ENCODE measurements around the gene TIMM44.

The TIMM44 gene

GRCh38 chr19:7909471-7910067 lies 33.9 kb downstream of the TIMM44 start:
- Histone ChIP-seq H3K4me1 (peaks cover 0 to 32% (median 23%) of the 10 kb centered on the region in 4 donors), H3K27ac (no peak overlapping the region), H3K27me3 (peaks cover 0 to 22% of the 10 kb centered on the region in 2 donors), H3K4me3 (no peak overlapping the region), H3K9me3 (no peaks in the 10 kb centered on the region), H3K36me3 (peaks cover 41 to 68% (median 62%) of the 10 kb centered on the region in 3 donors)
- intact Hi-C loops (cut with DNase I; ENCODE audit: low total_unique reads): no loop called here
- no peak for TF ChIP-seq CTCF (IDR thresholded peaks at IDR 0.05)
- peak in 1 of 2 donors; percentile 61 for DNase-seq

- DNase-seq: peak in 1 of 2 donors; percentile 61
- TF ChIP-seq CTCF (IDR thresholded peaks at IDR 0.05): no peak
- Histone ChIP-seq H3K4me3 (no peak overlapping the region), H3K27ac (no peak overlapping the region), H3K9me3 (no peaks in the 10 kb centered on the region), H3K36me3 (peaks cover 41 to 68% (median 62%) of the 10 kb centered on the region in 3 donors), H3K27me3 (peaks cover 0 to 18% of the 10 kb centered on the region in 2 donors), H3K4me1 (peaks cover 0 to 36% (median 27%) of the 10 kb centered on the region in 4 donors)
- intact Hi-C loops (cut with DNase I; ENCODE audit: low total_unique reads): no loop called here
Measured at GRCh38 chr19:7908742-7909461, 34.6 kb downstream of the TIMM44 start.

- no peaks in the 10 kb centered on the region for H3K9me3 ChIP-seq
- no peak overlapping the region for H3K27ac ChIP-seq
- intact Hi-C loops (cut with DNase I; ENCODE audit: low total_unique reads): no loop called here
- TF ChIP-seq CTCF (IDR thresholded peaks at IDR 0.05): no peak
- peaks cover 0 to 18% of the 10 kb centered on the region in 2 donors for H3K27me3 ChIP-seq
- H3K4me3 ChIP-seq: no peak overlapping the region
- H3K4me1 ChIP-seq: peaks cover 0 to 36% (median 27%) of the 10 kb centered on the region in 4 donors
- peaks cover 41 to 63% (median 61%) of the 10 kb centered on the region in 3 donors for H3K36me3 ChIP-seq
- DNase-seq: no peak
Measured at GRCh38 chr19:7908078-7908699, 35.3 kb downstream of the TIMM44 start.

GRCh38 chr19:7907544-7907943 lies 35.9 kb downstream of the TIMM44 start:
- Histone ChIP-seq H3K36me3 (peaks cover 37 to 57% (median 55%) of the 10 kb centered on the region in 3 donors), H3K27ac (no peak overlapping the region), H3K4me1 (peaks cover 0 to 43% (median 33%) of the 10 kb centered on the region in 4 donors), H3K4me3 (no peak overlapping the region), H3K9me3 (no peaks in the 10 kb centered on the region), H3K27me3 (peaks cover 0 to 12% of the 10 kb centered on the region in 2 donors)
- intact Hi-C loops (cut with DNase I; ENCODE audit: low total_unique reads): no loop called here
- TF ChIP-seq CTCF (IDR thresholded peaks at IDR 0.05): no peak
- no peak for DNase-seq

- peaks cover 0 to 47% (median 35%) of the 10 kb centered on the region in 4 donors for H3K4me1 ChIP-seq
- intact Hi-C loops (cut with DNase I; ENCODE audit: low total_unique reads): no loop called here
Measured at GRCh38 chr19:7907122-7907521, 36.3 kb downstream of the TIMM44 start.

More at GRCh38 chr19:7907122-7907521, 36.3 kb downstream of the TIMM44 start:
- peaks cover 0 to 8% of the 10 kb centered on the region in 2 donors for H3K27me3 ChIP-seq
- no peak for TF ChIP-seq CTCF (IDR thresholded peaks at IDR 0.05)
- H3K4me3 ChIP-seq: no peak overlapping the region
- no peaks in the 10 kb centered on the region for H3K9me3 ChIP-seq
- no peak overlapping the region for H3K27ac ChIP-seq
- no peak for DNase-seq
- H3K36me3 ChIP-seq: peaks cover 33 to 52% (median 51%) of the 10 kb centered on the region in 3 donors
